ENCODE measurements around the gene TAMALIN.

DNA sequence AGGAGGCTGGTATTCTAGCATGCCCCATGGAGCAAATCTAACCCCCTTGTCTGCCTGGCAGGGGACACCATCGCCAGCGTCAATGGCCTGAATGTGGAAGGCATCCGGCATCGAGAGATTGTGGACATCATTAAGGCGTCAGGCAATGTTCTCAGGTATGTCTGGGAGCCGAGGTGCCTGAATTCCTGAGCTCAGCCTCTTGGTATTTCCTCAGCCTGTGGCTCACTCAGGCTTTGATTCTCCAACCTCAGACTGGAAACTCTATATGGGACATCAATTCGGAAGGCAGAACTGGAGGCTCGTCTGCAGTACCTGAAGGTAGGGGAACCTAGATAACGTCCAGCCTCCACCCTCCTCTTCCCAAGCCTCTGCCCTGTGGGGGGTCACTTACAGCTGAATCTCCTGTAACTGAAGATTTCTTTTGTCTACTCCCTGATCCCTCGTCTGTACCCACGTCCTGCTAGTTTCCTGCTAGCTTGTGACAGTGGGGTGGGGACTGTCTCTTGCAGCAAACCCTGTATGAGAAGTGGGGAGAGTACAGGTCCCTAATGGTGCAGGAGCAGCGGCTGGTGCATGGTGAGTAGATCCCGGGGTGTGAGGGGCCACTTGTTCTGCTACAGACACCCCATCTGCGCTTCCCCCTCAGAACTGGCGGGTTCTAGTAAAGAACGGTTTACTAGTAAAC, 7.0 kb downstream of the TAMALIN start:
- TF ChIP-seq, protein P1, sequence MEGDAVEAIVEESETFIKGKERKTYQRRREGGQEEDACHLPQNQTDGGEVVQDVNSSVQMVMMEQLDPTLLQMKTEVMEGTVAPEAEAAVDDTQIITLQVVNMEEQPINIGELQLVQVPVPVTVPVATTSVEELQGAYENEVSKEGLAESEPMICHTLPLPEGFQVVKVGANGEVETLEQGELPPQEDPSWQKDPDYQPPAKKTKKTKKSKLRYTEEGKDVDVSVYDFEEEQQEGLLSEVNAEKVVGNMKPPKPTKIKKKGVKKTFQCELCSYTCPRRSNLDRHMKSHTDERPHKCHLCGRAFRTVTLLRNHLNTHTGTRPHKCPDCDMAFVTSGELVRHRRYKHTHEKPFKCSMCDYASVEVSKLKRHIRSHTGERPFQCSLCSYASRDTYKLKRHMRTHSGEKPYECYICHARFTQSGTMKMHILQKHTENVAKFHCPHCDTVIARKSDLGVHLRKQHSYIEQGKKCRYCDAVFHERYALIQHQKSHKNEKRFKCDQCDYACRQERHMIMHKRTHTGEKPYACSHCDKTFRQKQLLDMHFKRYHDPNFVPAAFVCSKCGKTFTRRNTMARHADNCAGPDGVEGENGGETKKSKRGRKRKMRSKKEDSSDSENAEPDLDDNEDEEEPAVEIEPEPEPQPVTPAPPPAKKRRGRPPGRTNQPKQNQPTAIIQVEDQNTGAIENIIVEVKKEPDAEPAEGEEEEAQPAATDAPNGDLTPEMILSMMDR (conservative IDR thresholded peaks at IDR 0.05; ENCODE audit: low read length): no peak
- TF ChIP-seq EZH2phosphoT487 (IDR thresholded peaks at IDR 0.05; ENCODE audit: borderline replicate concordance): no peak
